HEK293T (cell line): ENCODE measurements around the gene CCDC148.

Experiments
- BHLHE40 ChIP-seq: fragments of 450-650 bp; IDR thresholded peaks from 2 replicates; pipeline ENCODE4 v1.6.1; 2016; ENCODE audit warnings: mild to moderate bottlenecking, moderate library complexity, borderline replicate concordance
- CTBP1 ChIP-seq: fragments of 450-650 bp; IDR thresholded peaks from 2 replicates; pipeline ENCODE4 v1.6.1; 2016; ENCODE audit warnings: borderline replicate concordance
- ELF4 ChIP-seq: fragments of 450-650 bp; IDR thresholded peaks from 2 replicates; pipeline ENCODE4 v1.6.1; 2017; ENCODE audit warnings: antibody characterized with exemption
- FOXA1 ChIP-seq: fragments of 450-650 bp; IDR thresholded peaks from 2 replicates; pipeline ENCODE4 v1.6.1; 2016; ENCODE audit warnings: mild to moderate bottlenecking
- FOXK2 ChIP-seq: fragments of 450-650 bp; IDR thresholded peaks from 2 replicates; pipeline ENCODE4 v1.6.1; 2016; ENCODE audit warnings: mild to moderate bottlenecking
- SP1 ChIP-seq: fragments of 450-650 bp; IDR thresholded peaks from 2 replicates; pipeline ENCODE4 v1.6.1; 2017
- SUZ12 ChIP-seq: fragments of 450-650 bp; IDR thresholded peaks from 2 replicates; pipeline ENCODE4 v1.6.1; 2016; ENCODE audit warnings: mild to moderate bottlenecking
- TARDBP ChIP-seq: fragments of 450-650 bp; IDR thresholded peaks from 2 replicates; pipeline ENCODE4 v1.6.1; 2016
- TF ChIP-seq, protein P1 (sequence below): fragments of 450-650 bp; IDR thresholded peaks from 2 replicates; pipeline ENCODE4 v1.6.1; 2016

DNA sequence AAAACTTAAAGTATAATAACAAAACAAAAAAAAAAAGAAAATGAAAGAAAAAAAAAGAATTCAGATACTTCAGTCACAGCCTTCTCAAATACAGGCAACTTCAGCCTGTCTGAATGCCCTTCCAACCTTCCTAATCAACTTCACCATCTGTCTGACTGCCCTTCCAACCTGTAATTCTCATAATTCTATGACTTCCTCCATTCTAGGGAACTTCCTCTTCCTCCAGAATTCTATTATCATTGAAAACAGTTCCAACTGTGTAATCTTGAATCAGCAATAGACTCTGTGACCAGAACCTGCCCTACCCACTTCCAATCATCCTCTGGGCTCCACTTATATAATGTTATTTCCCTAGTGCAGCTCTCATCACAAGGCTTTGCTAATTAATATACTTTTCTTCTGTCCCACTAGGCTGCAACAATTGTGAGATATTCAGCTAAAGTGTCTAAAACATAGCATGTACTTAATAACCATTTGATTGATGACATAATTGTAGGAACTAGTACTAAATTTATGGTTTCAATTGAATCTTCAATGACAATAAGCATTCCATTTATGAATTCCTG, 227.5 kb downstream of the CCDC148 start:
- TF ChIP-seq TARDBP: no peak
- no peak for TF ChIP-seq ELF4
- TF ChIP-seq, protein P1, sequence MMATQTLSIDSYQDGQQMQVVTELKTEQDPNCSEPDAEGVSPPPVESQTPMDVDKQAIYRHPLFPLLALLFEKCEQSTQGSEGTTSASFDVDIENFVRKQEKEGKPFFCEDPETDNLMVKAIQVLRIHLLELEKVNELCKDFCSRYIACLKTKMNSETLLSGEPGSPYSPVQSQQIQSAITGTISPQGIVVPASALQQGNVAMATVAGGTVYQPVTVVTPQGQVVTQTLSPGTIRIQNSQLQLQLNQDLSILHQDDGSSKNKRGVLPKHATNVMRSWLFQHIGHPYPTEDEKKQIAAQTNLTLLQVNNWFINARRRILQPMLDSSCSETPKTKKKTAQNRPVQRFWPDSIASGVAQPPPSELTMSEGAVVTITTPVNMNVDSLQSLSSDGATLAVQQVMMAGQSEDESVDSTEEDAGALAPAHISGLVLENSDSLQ: no peak
- TF ChIP-seq SUZ12: no peak
- TF ChIP-seq CTBP1: no peak
- no peak for TF ChIP-seq BHLHE40
- TF ChIP-seq FOXK2: no peak
- no peak for TF ChIP-seq FOXA1
- no peak for TF ChIP-seq SP1
